CD4-positive, alpha-beta T cell treated with Interferon alpha-2 for 1 hour (primary cell): ENCODE measurements around the gene SNRPE.

ENCODE experiments used
- DNase-seq, 2 donors: peaks; one replicate each; pipeline ENCODE4 v3.0.0-alpha.2; 2020 to 2022

Gene SNRPE

GRCh38 chr1:203888807-203889251 is 27.4 kb downstream of the SNRPE start:
- DNase-seq = no peak

GRCh38 chr1:203891950-203892349 is 30.6 kb downstream of the SNRPE start:
- DNase-seq = no peak

GRCh38 chr1:203898458-203899352 is 37.3 kb downstream of the SNRPE start:
- DNase-seq = no peak

GRCh38 chr1:203899353-203899716 is 37.9 kb downstream of the SNRPE start:
- DNase-seq = no peak

- no peak for DNase-seq
Measured at GRCh38 chr1:203899869-203900714, 38.7 kb downstream of the SNRPE start.

GRCh38 chr1:203901581-203901980 is 40.2 kb downstream of the SNRPE start:
- DNase-seq = no peak

- DNase-seq = no peak
Measured at GRCh38 chr1:203905275-203905674, 43.9 kb downstream of the SNRPE start.

GRCh38 chr1:203906932-203907331 is 45.5 kb downstream of the SNRPE start:
- DNase-seq = no peak

- no peak for DNase-seq
Measured at GRCh38 chr1:203907901-203908300, 46.5 kb downstream of the SNRPE start.

- DNase-seq = no peak
Measured at GRCh38 chr1:203911806-203912205, 50.4 kb downstream of the SNRPE start.

GRCh38 chr1:203913073-203913521 is 51.7 kb downstream of the SNRPE start:
- no peak for DNase-seq

- no peak for DNase-seq
Measured at GRCh38 chr1:203914292-203914691, 52.9 kb downstream of the SNRPE start.

- no peak for DNase-seq
Measured at GRCh38 chr1:203915811-203916210, 54.4 kb downstream of the SNRPE start.

GRCh38 chr1:203916756-203917155 is 55.4 kb downstream of the SNRPE start:
- no peak for DNase-seq
